Naive thymus-derived CD8-positive, alpha-beta T cell (primary cell): ENCODE measurements around the gene MOXD1. TPM values are rescaled to one million over a fixed set of nuclear protein-coding genes. Genes with fewer than 3 reads are reported as not detected.

Experiments
- ATAC-seq, 2 donors: fragments of 150-1000 bp; cut with Tn5 transposase in 1 of 2; sonication (Bioruptor Pico), chemical (Tn5 transposase) in 1 of 2; 1 replicate in 1 of 2; 2 replicates in 1 of 2; pipeline ENCODE4 v1.10.0; 2021; ENCODE audit warnings: mild to moderate bottlenecking in 2 of 2, moderate library complexity in 2 of 2
- POLR2A ChIA-PET: fragments of 350-600 bp; sonication (Branson Sonifier 250); formaldehyde crosslinking; loops from one replicate; lab custom pipeline; 2021; ENCODE audit warnings: antibody characterized with exemption; lab: Charles Lee
- DNase-seq, 10 donors: peaks; one replicate each; pipeline versions ENCODE4 v3.0.0 to v3.0.0-alpha.2; 2020 to 2022
- H3K27ac Mint-ChIP-seq, 10 donors: one replicate each; pipeline ENCODE4 v1.8.0; 2020 to 2022; ENCODE audit warnings: mild to moderate bottlenecking in 10 of 10, mixed read lengths in 10 of 10, moderate library complexity in 4 of 10, inconsistent platforms in 1 of 10
- H3K27me3 Mint-ChIP-seq, 5 donors: one replicate each; pipeline ENCODE4 v1.8.0; 2021 to 2022; ENCODE audit warnings: mixed read lengths in 5 of 5
- H3K36me3 Mint-ChIP-seq, 3 donors: one replicate each; pipeline ENCODE4 v1.8.0; 2020 to 2022; ENCODE audit warnings: mixed read lengths in 3 of 3, mild to moderate bottlenecking in 2 of 3, inconsistent platforms in 1 of 3
- H3K4me1 Mint-ChIP-seq, 4 donors: one replicate each; pipeline ENCODE4 v1.8.0; 2021 to 2022; ENCODE audit warnings: mixed read lengths in 4 of 4
- H3K4me3 Mint-ChIP-seq, 10 donors: one replicate each; pipeline ENCODE4 v1.8.0; 2020 to 2022; ENCODE audit warnings: mild to moderate bottlenecking in 10 of 10, mixed read lengths in 10 of 10, moderate library complexity in 6 of 10, inconsistent platforms in 1 of 10
- H3K9me3 Mint-ChIP-seq, 9 donors: one replicate each; pipeline ENCODE4 v1.8.0; 2020 to 2022; ENCODE audit warnings: mixed read lengths in 9 of 9, mild to moderate bottlenecking in 3 of 9, inconsistent platforms in 1 of 9, moderate library complexity in 1 of 9
- polyA plus RNA-seq, 3 donors: library from polyadenylated mRNA; unstranded; fragments of 300-500 nt; fragmentation: Illumina TruSeq; gene quantifications; one replicate each; pipeline ENCODE4 v1.2.3, GENCODE V29; 2021
- total RNA-seq, 8 experiments: library from RNA in 2 of 8; stranded (reverse) in 2 of 8; gene quantifications; one replicate each; pipeline ENCODE4 v1.2.3 and lab custom pipeline; 2021 to 2026

MOXD1 gene
- total and polyA plus RNA-seq, 5 experiments from 2014 or later: 0.16 to 0.22 TPM; not detected in 3

- POLR2A ChIA-PET: no interaction called here
- Mint-ChIP-seq H3K9me3 (no peaks in the 10 kb centered on the region), H3K27ac (peak overlapping the region in 1 of 10 donors; percentile 54), H3K4me1 (no peaks in the 10 kb centered on the region), H3K36me3 (no peaks in the 10 kb centered on the region), H3K27me3 (peaks cover 3 to 16% (median 12%) of the 10 kb centered on the region in 5 donors), H3K4me3 (no peak overlapping the region)
- ATAC-seq (no peak), DNase-seq (no peak)
These were observed 155.1 kb downstream of the MOXD1 start for GRCh38 chr6:132246120-132246617.

Other genes with a start within 250 kb of the MOXD1 start
- 10 to 100 TPM; 28.0 to 29.2 TPM for gene STX7, start 111.6 kb upstream of the MOXD1 start, total RNA-seq
- 1 to 10 TPM; 2.9 to 9.6 (median 6.5) TPM for gene STX7, start 111.6 kb upstream of the MOXD1 start, polyA plus RNA-seq
- gene TAAR9, start 136.8 kb upstream of the MOXD1 start, total RNA-seq: not detected
- not detected for gene TAAR9, start 136.8 kb upstream of the MOXD1 start, polyA plus RNA-seq
- not detected for gene TAAR8, start 151.2 kb upstream of the MOXD1 start, total RNA-seq
- gene TAAR8, start 151.2 kb upstream of the MOXD1 start, polyA plus RNA-seq: not detected
- not detected for gene TAAR6, start 168.8 kb upstream of the MOXD1 start, total RNA-seq
- gene TAAR6, start 168.8 kb upstream of the MOXD1 start, polyA plus RNA-seq: not detected
- not detected for gene TAAR5, start 188.3 kb upstream of the MOXD1 start, total RNA-seq
- gene TAAR5, start 188.3 kb upstream of the MOXD1 start, polyA plus RNA-seq: not detected
- not detected for gene TAAR2, start 222.8 kb upstream of the MOXD1 start, total RNA-seq
- gene TAAR2, start 222.8 kb upstream of the MOXD1 start, polyA plus RNA-seq: not detected